Activated CD8-positive, alpha-beta memory T cell treated with anti-CD3 and anti-CD28 coated beads, Interleukin-2, amount 10 ng/mL, durations not matched to agents 7 days and 5 days (primary cell): Measurements from ENCODE around the gene PAF1. TPM values are rescaled to one million over a fixed set of nuclear protein-coding genes. Genes with fewer than 3 reads are reported as not detected.

Source experiments
- ATAC-seq: fragments of 150-1000 bp; cut with Tn5 transposase; one replicate; pipeline ENCODE4 v1.10.0; 2021; ENCODE audit warnings: moderate library complexity
- CTCF ChIA-PET: fragments of 350-600 bp; sonication (Branson Sonifier 250); formaldehyde crosslinking; loops from one replicate; lab custom pipeline; 2021; ENCODE audit warnings: antibody characterized with exemption; lab: Charles Lee
- DNase-seq: peaks from one replicate; pipeline ENCODE4 v3.0.0-alpha.2; 2020
- H3K27ac Mint-ChIP-seq: one replicate; pipeline ENCODE4 v1.8.0; 2021; ENCODE audit warnings: mild to moderate bottlenecking, mixed read lengths
- H3K27me3 Mint-ChIP-seq: one replicate; pipeline ENCODE4 v1.8.0; 2021; ENCODE audit warnings: mixed read lengths
- H3K36me3 Mint-ChIP-seq: one replicate; pipeline ENCODE4 v1.8.0; 2021; ENCODE audit warnings: mild to moderate bottlenecking, mixed read lengths
- H3K4me1 Mint-ChIP-seq: one replicate; pipeline ENCODE4 v1.8.0; 2021; ENCODE audit warnings: mixed read lengths
- H3K4me3 Mint-ChIP-seq: one replicate; pipeline ENCODE4 v1.8.0; 2021; ENCODE audit warnings: mild to moderate bottlenecking, moderate library complexity, mixed read lengths
- H3K9me3 Mint-ChIP-seq: one replicate; pipeline ENCODE4 v1.8.0; 2022; ENCODE audit warnings: low read depth, mixed read lengths
- total RNA-seq, 2 experiments: library from RNA; stranded (reverse); gene quantifications; one replicate each; pipeline ENCODE4 v1.2.3, GENCODE V29; 2021

Gene PAF1
- total RNA-seq, 2 experiments from 2014 or later = 48.9 to 53.8 TPM

GRCh38 chr19:39426170-39426569 is 35.3 kb upstream of the PAF1 start:
- no peak for DNase-seq
- Mint-ChIP-seq H3K27ac (no peak overlapping the region), H3K4me3 (no peak overlapping the region), H3K27me3 (no peaks in the 10 kb centered on the region), H3K36me3 (peaks cover 8% of the 10 kb centered on the region), H3K4me1 (peaks cover 12% of the 10 kb centered on the region), H3K9me3 (no peaks in the 10 kb centered on the region)
- no peak for ATAC-seq
- CTCF ChIA-PET = interaction anchor here (0.5 to 1.9 kb wide), 5 partner anchors 10 to 55 kb away, joined by 3 to 8 read pairs (median 3); partner anchors contain the start of genes PLEKHG2 and TIMM50

GRCh38 chr19:39425744-39426143 is 34.8 kb upstream of the PAF1 start:
- DNase-seq (no peak), ATAC-seq (no peak)
- Mint-ChIP-seq H3K4me3 (no peak overlapping the region), H3K27ac (no peak overlapping the region), H3K9me3 (no peaks in the 10 kb centered on the region), H3K4me1 (peaks cover 8% of the 10 kb centered on the region), H3K36me3 (peaks cover 6% of the 10 kb centered on the region), H3K27me3 (no peaks in the 10 kb centered on the region)
- CTCF ChIA-PET = interaction anchor here (0.5 to 1.9 kb wide), 3 partner anchors 10 to 13 kb away, joined by 3 to 8 read pairs (median 3); partner anchors contain the start of gene PLEKHG2

GRCh38 chr19:39424934-39425333 is 34.0 kb upstream of the PAF1 start:
- Mint-ChIP-seq H3K9me3 (no peaks in the 10 kb centered on the region), H3K27ac (no peak overlapping the region), H3K4me1 (peaks cover 3% of the 10 kb centered on the region), H3K4me3 (no peak overlapping the region), H3K27me3 (no peaks in the 10 kb centered on the region), H3K36me3 (peaks cover 6% of the 10 kb centered on the region)
- no peak for DNase-seq
- no peak for ATAC-seq
- CTCF ChIA-PET = interaction anchor here (1.4 to 2.0 kb wide), 3 partner anchors 11 to 108 kb away, joined by 3 to 7 read pairs (median 5); partner anchors contain the start of genes EID2B and RPS16

- H3K27me3 Mint-ChIP-seq = no peaks in the 10 kb centered on the region
- H3K9me3 Mint-ChIP-seq = no peaks in the 10 kb centered on the region
- peaks cover 6% of the 10 kb centered on the region for H3K36me3 Mint-ChIP-seq
- H3K4me1 Mint-ChIP-seq = no peaks in the 10 kb centered on the region
- H3K27ac Mint-ChIP-seq = no peak overlapping the region
- CTCF ChIA-PET = interaction anchor here (1.4 to 2.0 kb wide), 3 partner anchors 12 to 109 kb away, joined by 3 to 7 read pairs (median 5); partner anchors contain the start of genes EID2B and RPS16
- ATAC-seq (no peak), DNase-seq (no peak)
- H3K4me3 Mint-ChIP-seq = no peak overlapping the region
Observed at GRCh38 chr19:39423258-39424086, 32.6 kb upstream of the PAF1 start.

- CTCF ChIA-PET = interaction anchor here (0.6 to 2.1 kb wide), 2 partner anchors 10 to 21 kb away, joined by 3 to 7 read pairs; partner anchors contain the start of gene PLEKHG2
- Mint-ChIP-seq H3K4me1 (no peaks in the 10 kb centered on the region), H3K27me3 (no peaks in the 10 kb centered on the region), H3K27ac (no peak overlapping the region), H3K9me3 (no peaks in the 10 kb centered on the region), H3K4me3 (no peak overlapping the region), H3K36me3 (peaks cover 9% of the 10 kb centered on the region)
- DNase-seq (no peak), ATAC-seq (no peak)
Observed at GRCh38 chr19:39422020-39422419, 31.1 kb upstream of the PAF1 start.

- Mint-ChIP-seq H3K4me1 (no peaks in the 10 kb centered on the region), H3K27me3 (no peaks in the 10 kb centered on the region)
- CTCF ChIA-PET = interaction anchor here (1.0 to 2.1 kb wide), 2 partner anchors 9 to 23 kb away, joined by 3 to 7 read pairs; partner anchors contain the start of gene PLEKHG2
Observed at GRCh38 chr19:39420769-39421168, 29.9 kb upstream of the PAF1 start.

GRCh38 chr19:39419003-39419402 is 28.1 kb upstream of the PAF1 start:
- ATAC-seq (no peak), DNase-seq (no peak)
- Mint-ChIP-seq H3K4me3 (no peak overlapping the region), H3K27me3 (no peaks in the 10 kb centered on the region), H3K4me1 (peaks cover 12% of the 10 kb centered on the region), H3K36me3 (peaks cover 14% of the 10 kb centered on the region), H3K27ac (no peak overlapping the region), H3K9me3 (no peaks in the 10 kb centered on the region)
- CTCF ChIA-PET = interaction anchor here (1.5 kb wide), 1 partner anchor 15 kb away, joined by 3 read pairs; no protein-coding TSS in a partner anchor

More at GRCh38 chr19:39420769-39421168, 29.9 kb upstream of the PAF1 start:
- peaks cover 9% of the 10 kb centered on the region for H3K36me3 Mint-ChIP-seq
- ATAC-seq (no peak), DNase-seq (no peak)
- no peak overlapping the region for H3K4me3 Mint-ChIP-seq
- no peak overlapping the region for H3K27ac Mint-ChIP-seq
- no peaks in the 10 kb centered on the region for H3K9me3 Mint-ChIP-seq

GRCh38 chr19:39417463-39418181 is 26.7 kb upstream of the PAF1 start:
- CTCF ChIA-PET = interaction anchor here (1.2 kb wide), 1 partner anchor 20 kb away, joined by 4 read pairs; no protein-coding TSS in a partner anchor
- DNase-seq = no peak
- peaks cover 10% of the 10 kb centered on the region for H3K36me3 Mint-ChIP-seq
- no peaks in the 10 kb centered on the region for H3K9me3 Mint-ChIP-seq
- peaks cover 17% of the 10 kb centered on the region for H3K4me1 Mint-ChIP-seq
- no peak overlapping the region for H3K27ac Mint-ChIP-seq
- no peak overlapping the region for H3K4me3 Mint-ChIP-seq
- H3K27me3 Mint-ChIP-seq = no peaks in the 10 kb centered on the region
- no peak for ATAC-seq

GRCh38 chr19:39416152-39417120 is 25.5 kb upstream of the PAF1 start:
- CTCF ChIA-PET = interaction anchor here (0.6 to 0.8 kb wide), 3 partner anchors 10 to 58 kb away, joined by 3 to 6 read pairs (median 3); no protein-coding TSS in a partner anchor
- H3K4me1 Mint-ChIP-seq = peaks cover 23% of the 10 kb centered on the region
- peaks cover 8% of the 10 kb centered on the region for H3K36me3 Mint-ChIP-seq
- H3K27ac Mint-ChIP-seq = no peak overlapping the region
- H3K9me3 Mint-ChIP-seq = no peaks in the 10 kb centered on the region
- ATAC-seq (no peak), DNase-seq (no peak)
- H3K27me3 Mint-ChIP-seq = no peaks in the 10 kb centered on the region
- H3K4me3 Mint-ChIP-seq = no peak overlapping the region

GRCh38 chr19:39415111-39416046 is 24.5 kb upstream of the PAF1 start:
- DNase-seq (no peak), ATAC-seq (no peak)
- no peak overlapping the region for H3K4me3 Mint-ChIP-seq
- H3K4me1 Mint-ChIP-seq = peaks cover 34% of the 10 kb centered on the region
- H3K9me3 Mint-ChIP-seq = no peaks in the 10 kb centered on the region
- no peaks in the 10 kb centered on the region for H3K27me3 Mint-ChIP-seq
- peaks cover 13% of the 10 kb centered on the region for H3K36me3 Mint-ChIP-seq
- CTCF ChIA-PET = interaction anchor here (0.6 to 1.9 kb wide), 3 partner anchors 11 to 31 kb away, joined by 3 to 9 read pairs (median 3); no protein-coding TSS in a partner anchor
- H3K27ac Mint-ChIP-seq = no peak overlapping the region

GRCh38 chr19:39413911-39414608 is 23.2 kb upstream of the PAF1 start:
- ATAC-seq (no peak), DNase-seq (no peak)
- Mint-ChIP-seq H3K9me3 (no peaks in the 10 kb centered on the region), H3K27me3 (no peaks in the 10 kb centered on the region), H3K4me1 (peaks cover 39% of the 10 kb centered on the region), H3K27ac (peak overlapping the region; percentile 78), H3K36me3 (peaks cover 16% of the 10 kb centered on the region), H3K4me3 (peak overlapping the region; percentile 84)
- CTCF ChIA-PET = interaction anchor here (0.9 to 1.9 kb wide), 7 partner anchors 12 to 305 kb away, joined by 3 to 9 read pairs (median 4); partner anchors contain the start of gene RPS16
